Measurements from ENCODE around the gene IGF2BP1.

GRCh38 chr17:49002766-49003165 lies 5.6 kb downstream of the IGF2BP1 start:
- TF ChIP-seq CTCF (IDR thresholded peaks at IDR 0.05; ENCODE audit: low read length) (no peak), EZH2phosphoT487 (IDR thresholded peaks at IDR 0.05; ENCODE audit: low read length) (no peak)
